ENCODE data around the gene MUC2. TPM values are rescaled to one million over a fixed set of nuclear protein-coding genes. Genes with fewer than 3 reads are reported as not detected.

MUC2 gene
- total and polyA plus RNA-seq, 3 experiments from 2014 or later, result not detected

DNA sequence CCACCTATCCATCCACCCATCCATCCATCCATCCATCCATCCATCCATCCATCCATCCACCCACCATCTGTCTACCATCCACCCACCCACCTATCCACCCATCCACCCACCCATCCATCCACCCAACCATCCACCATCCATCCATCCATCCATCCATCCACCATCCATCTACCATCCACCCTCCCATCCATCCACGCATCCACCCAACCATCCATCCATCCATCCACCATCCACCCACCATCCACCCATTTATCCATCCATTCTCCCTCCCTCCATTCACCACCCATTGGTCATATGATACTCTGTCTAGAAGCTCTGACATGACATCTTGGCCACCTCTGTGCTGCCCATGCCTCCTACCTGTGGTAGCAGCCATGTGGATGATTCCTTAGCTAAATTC is 31.7 kb downstream of the MUC2 start:
- no peaks in the 10 kb centered on the region for H3K27me3 ChIP-seq (ENCODE audit: insufficient read depth, low read length, poor library complexity, severe bottlenecking)
- ChIA-PET POLR2A (no interaction called here), CTCF (no interaction called here)
- no peaks in the 10 kb centered on the region for H3K9me3 ChIP-seq (ENCODE audit: low read length)
- Mint-ChIP-seq H3K27ac (no peak overlapping the region), H3K27me3 (peaks cover 0 to 2% of the 10 kb centered on the region in 2 donors), H3K4me1 (no peaks in the 10 kb centered on the region), H3K4me3 (no peak overlapping the region), H3K36me3 (no peaks in the 10 kb centered on the region), H3K9me3 (no peaks in the 10 kb centered on the region)
- H3K4me1 ChIP-seq (ENCODE audit: insufficient read depth, low read length), result no peaks in the 10 kb centered on the region
- no peak overlapping the region for H3K4me3 ChIP-seq (ENCODE audit: low read length)
- DNase-seq, result no peak
- no peaks in the 10 kb centered on the region for H3K36me3 ChIP-seq (ENCODE audit: insufficient read depth, low read length)
- H3K27ac ChIP-seq (ENCODE audit: low read depth, low read length), result no peak overlapping the region

DNA sequence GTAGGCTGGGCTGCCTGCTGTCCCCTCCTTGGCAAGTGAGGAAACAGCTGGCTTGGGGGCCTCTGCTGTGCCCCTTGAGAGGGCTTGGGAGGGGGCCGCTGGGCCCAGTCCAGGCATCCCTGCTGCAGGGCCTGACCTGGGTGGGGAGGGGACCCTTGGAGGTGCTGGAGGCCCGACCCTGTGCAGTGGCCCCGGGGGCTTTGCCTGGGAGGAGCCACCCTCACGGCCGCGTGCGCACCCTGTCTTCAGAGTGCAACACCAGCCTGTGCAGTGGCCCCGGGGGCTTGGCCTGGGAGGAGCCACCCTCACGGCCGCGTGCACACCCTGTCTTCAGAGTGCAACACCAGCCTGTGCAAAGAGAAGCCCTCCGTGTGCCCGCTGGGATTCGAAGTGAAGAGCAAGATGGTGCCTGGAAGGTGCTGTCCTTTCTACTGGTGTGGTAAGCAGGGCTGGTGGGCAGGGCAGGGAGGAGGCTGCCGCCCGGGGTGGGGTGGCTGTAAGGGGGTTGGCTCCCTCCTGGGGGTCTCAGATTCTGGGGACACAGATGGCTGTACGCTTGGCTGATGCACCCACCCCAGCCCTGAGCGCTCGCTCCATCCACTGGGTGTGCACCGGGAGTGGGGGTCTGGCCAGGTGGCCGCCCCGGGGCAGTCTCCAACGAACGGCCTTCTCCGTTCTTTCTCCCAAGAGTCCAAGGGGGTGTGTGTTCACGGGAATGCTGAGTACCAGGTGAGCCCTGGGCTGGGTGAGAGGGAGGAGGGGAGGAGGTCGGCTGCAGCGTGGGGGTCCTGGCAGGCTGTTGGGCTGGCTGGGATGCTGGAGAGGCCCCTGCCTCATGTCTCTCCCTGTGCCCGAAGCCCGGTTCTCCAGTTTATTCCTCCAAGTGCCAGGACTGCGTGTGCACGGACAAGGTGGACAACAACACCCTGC is 32.9 kb downstream of the MUC2 start:
- Histone ChIP-seq H3K36me3 (ENCODE audit: insufficient read depth, low read length) (no peaks in the 10 kb centered on the region), H3K4me1 (ENCODE audit: insufficient read depth, low read length) (no peaks in the 10 kb centered on the region), H3K9me3 (ENCODE audit: low read length) (no peaks in the 10 kb centered on the region), H3K4me3 (ENCODE audit: low read length) (no peak overlapping the region), H3K27me3 (ENCODE audit: insufficient read depth, low read length, poor library complexity, severe bottlenecking) (no peaks in the 10 kb centered on the region), H3K27ac (ENCODE audit: low read depth, low read length) (no peak overlapping the region)
- no peaks in the 10 kb centered on the region for H3K9me3 Mint-ChIP-seq
- H3K27ac Mint-ChIP-seq, result no peak overlapping the region
- H3K4me3 Mint-ChIP-seq, result no peak overlapping the region
- H3K27me3 Mint-ChIP-seq, result peaks cover 0 to 2% of the 10 kb centered on the region in 2 donors
- no peaks in the 10 kb centered on the region for H3K36me3 Mint-ChIP-seq
- DNase-seq, result no peak
- POLR2A ChIA-PET, result no interaction called here
- CTCF ChIA-PET, result no interaction called here
- no peaks in the 10 kb centered on the region for H3K4me1 Mint-ChIP-seq

DNA sequence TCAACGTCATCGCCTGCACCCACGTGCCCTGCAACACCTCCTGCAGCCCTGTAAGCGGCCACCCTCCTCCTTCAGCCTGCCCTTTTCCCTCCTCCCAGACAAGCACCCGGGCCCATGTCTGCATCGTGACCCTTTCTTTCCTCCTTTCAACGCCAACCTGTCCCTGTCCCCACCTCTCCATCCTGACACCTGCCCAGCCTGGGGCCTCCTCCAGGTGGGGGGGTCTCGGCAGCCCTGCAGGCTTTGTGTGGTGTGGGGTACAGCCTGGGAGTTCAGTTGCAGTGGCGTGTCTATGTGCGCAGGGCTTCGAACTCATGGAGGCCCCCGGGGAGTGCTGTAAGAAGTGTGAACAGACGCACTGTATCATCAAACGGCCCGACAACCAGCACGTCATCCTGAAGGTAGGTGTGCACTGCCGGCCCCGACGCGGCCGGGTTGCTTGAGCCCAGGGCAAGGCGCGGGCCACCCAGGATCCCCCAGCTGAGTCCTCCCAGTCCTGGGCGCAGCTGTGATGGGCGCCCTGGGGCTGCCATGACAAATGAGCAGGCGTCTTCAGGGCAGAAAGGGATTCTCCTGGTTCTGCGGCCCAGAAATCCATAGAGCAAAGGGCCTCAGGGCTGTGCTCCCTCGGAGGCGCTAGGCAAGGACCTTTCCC is 33.7 kb downstream of the MUC2 start:
- ChIA-PET POLR2A (no interaction called here), CTCF (no interaction called here)
- Histone ChIP-seq H3K36me3 (ENCODE audit: insufficient read depth, low read length) (no peaks in the 10 kb centered on the region), H3K4me3 (ENCODE audit: low read length) (no peak overlapping the region), H3K9me3 (ENCODE audit: low read length) (no peaks in the 10 kb centered on the region), H3K27ac (ENCODE audit: low read depth, low read length) (no peak overlapping the region), H3K4me1 (ENCODE audit: insufficient read depth, low read length) (no peaks in the 10 kb centered on the region), H3K27me3 (ENCODE audit: insufficient read depth, low read length, poor library complexity, severe bottlenecking) (no peaks in the 10 kb centered on the region)
- Mint-ChIP-seq H3K4me3 (no peak overlapping the region), H3K4me1 (no peaks in the 10 kb centered on the region), H3K9me3 (no peaks in the 10 kb centered on the region), H3K36me3 (no peaks in the 10 kb centered on the region), H3K27ac (no peak overlapping the region), H3K27me3 (peaks cover 0 to 2% of the 10 kb centered on the region in 2 donors)
- DNase-seq, result no peak

DNA sequence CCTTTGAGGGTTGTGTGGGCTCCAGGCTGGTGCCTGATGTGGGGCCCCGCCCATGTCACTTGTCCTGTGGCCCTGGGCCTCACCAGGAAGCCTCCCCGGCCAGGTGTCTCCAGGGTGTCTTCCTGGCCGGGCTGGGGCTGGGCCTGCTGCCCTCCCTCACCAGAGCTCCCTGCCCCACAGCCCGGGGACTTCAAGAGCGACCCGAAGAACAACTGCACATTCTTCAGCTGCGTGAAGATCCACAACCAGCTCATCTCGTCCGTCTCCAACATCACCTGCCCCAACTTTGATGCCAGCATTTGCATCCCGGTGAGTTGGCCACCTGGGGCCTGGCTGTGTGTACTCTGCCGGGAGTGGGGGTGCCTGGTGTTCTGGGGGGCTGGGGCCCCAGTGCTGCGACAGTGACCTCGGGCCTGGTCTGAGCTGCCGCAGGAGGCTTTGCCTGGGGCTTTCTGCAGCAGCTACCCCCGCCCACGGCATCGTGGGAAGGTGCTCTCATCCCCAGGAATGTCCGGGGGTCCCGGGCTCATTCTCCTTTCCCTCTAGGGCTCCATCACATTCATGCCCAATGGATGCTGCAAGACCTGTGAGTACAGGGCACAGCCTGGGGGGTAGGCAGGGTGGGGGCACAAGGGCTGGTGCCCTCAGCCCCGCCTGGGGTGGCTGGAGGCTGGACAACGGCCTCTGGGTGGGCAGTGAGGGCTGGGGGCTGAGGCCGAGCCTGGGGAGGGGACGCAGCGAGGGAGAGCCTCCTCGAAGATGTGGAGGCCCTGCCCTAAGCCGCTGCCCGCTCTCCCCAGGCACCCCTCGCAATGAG is 34.6 kb downstream of the MUC2 start:
- POLR2A ChIA-PET, result no interaction called here

DNA sequence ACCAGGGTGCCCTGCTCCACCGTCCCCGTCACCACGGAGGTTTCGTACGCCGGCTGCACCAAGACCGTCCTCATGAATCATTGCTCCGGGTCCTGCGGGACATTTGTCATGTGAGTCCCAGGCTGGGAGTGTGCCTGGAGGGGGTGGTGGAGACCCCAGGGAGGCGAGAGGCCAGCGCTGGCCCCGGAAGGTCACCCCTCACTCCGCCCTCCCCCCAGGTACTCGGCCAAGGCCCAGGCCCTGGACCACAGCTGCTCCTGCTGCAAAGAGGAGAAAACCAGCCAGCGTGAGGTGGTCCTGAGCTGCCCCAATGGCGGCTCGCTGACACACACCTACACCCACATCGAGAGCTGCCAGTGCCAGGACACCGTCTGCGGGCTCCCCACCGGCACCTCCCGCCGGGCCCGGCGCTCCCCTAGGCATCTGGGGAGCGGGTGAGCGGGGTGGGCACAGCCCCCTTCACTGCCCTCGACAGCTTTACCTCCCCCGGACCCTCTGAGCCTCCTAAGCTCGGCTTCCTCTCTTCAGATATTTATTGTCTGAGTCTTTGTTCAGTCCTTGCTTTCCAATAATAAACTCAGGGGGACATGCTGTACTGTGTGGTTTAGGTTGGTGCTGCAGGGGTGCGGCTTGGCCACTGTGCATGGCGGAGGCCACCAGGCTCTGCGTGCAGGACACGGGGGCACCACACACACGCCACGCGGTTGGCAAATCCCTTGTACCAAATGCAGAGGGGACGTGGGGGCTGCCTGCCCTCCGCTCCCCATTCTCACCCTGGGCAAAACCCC is 35.4 kb downstream of the MUC2 start:
- no peaks in the 10 kb centered on the region for H3K4me1 Mint-ChIP-seq
- ChIA-PET CTCF (no interaction called here), POLR2A (no interaction called here)

More for the DNA sequence above, 34.6 kb downstream of the MUC2 start:
- Mint-ChIP-seq H3K27me3 (peaks cover 0 to 2% of the 10 kb centered on the region in 2 donors), H3K4me1 (no peaks in the 10 kb centered on the region), H3K4me3 (no peak overlapping the region), H3K9me3 (no peaks in the 10 kb centered on the region), H3K36me3 (no peaks in the 10 kb centered on the region), H3K27ac (no peak overlapping the region)
- H3K9me3 ChIP-seq (ENCODE audit: low read length), result no peaks in the 10 kb centered on the region
- no peaks in the 10 kb centered on the region for H3K27me3 ChIP-seq (ENCODE audit: insufficient read depth, low read length, poor library complexity, severe bottlenecking)
- no peak overlapping the region for H3K4me3 ChIP-seq (ENCODE audit: low read length)
- CTCF ChIA-PET, result no interaction called here
- H3K36me3 ChIP-seq (ENCODE audit: insufficient read depth, low read length), result no peaks in the 10 kb centered on the region
- H3K4me1 ChIP-seq (ENCODE audit: insufficient read depth, low read length), result no peaks in the 10 kb centered on the region
- H3K27ac ChIP-seq (ENCODE audit: low read depth, low read length), result no peak overlapping the region
- DNase-seq, result peak in 1 of 5 donors; percentile 28

DNA sequence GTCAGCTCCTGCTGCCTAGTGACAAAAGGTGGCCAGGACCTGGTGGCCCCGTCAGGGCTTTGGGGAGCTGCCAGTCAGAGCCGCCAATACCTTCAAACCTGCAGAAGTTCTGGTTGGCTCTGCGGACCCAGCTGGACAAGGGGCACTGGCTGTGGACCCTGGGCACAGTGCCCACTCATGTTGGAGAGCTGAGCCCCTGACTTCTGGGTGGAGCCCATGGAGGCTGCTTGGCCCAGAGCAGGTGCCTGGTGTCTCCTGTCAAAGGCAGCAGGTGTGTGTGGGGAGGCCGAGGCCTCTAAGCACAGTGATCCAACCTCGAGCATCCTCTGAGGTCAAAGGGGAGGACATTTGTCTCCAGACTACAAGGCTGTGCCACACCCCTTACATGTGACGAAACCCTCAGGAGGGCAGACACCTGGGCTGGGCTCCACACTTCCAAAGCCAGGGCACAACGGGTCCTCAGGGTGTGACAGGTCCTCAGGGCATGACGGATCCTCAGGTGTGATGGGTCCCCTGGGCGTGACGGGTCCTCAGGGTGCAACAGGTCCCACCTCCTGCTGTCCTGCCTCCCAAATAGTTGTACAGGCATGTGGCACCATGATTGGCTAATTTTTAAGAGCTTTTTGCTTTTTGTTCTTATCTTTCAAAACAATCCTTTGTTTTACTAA is 37.0 kb downstream of the MUC2 start:
- no peaks in the 10 kb centered on the region for H3K9me3 ChIP-seq (ENCODE audit: low read length)
- Mint-ChIP-seq H3K27ac (no peak overlapping the region), H3K4me1 (no peaks in the 10 kb centered on the region), H3K9me3 (no peaks in the 10 kb centered on the region), H3K36me3 (no peaks in the 10 kb centered on the region), H3K4me3 (no peak overlapping the region), H3K27me3 (peaks cover 0 to 2% of the 10 kb centered on the region in 2 donors)
- no peaks in the 10 kb centered on the region for H3K36me3 ChIP-seq (ENCODE audit: insufficient read depth, low read length)
- H3K27me3 ChIP-seq (ENCODE audit: insufficient read depth, low read length, poor library complexity, severe bottlenecking), result no peaks in the 10 kb centered on the region
- DNase-seq, result peak in 1 of 5 donors; percentile 33
- ChIA-PET CTCF (no interaction called here), POLR2A (no interaction called here)
- no peaks in the 10 kb centered on the region for H3K4me1 ChIP-seq (ENCODE audit: insufficient read depth, low read length)
- H3K27ac ChIP-seq (ENCODE audit: low read depth, low read length), result no peak overlapping the region
- no peak overlapping the region for H3K4me3 ChIP-seq (ENCODE audit: low read length)

More for the DNA sequence above, 35.4 kb downstream of the MUC2 start:
- Mint-ChIP-seq H3K27ac (no peak overlapping the region), H3K9me3 (no peaks in the 10 kb centered on the region), H3K36me3 (no peaks in the 10 kb centered on the region), H3K27me3 (peaks cover 0 to 2% of the 10 kb centered on the region in 2 donors), H3K4me3 (no peak overlapping the region)
- H3K9me3 ChIP-seq (ENCODE audit: low read length), result no peaks in the 10 kb centered on the region
- no peak overlapping the region for H3K4me3 ChIP-seq (ENCODE audit: low read length)
- no peak overlapping the region for H3K27ac ChIP-seq (ENCODE audit: low read depth, low read length)
- H3K4me1 ChIP-seq (ENCODE audit: insufficient read depth, low read length), result no peaks in the 10 kb centered on the region
- H3K36me3 ChIP-seq (ENCODE audit: insufficient read depth, low read length), result no peaks in the 10 kb centered on the region
- no peaks in the 10 kb centered on the region for H3K27me3 ChIP-seq (ENCODE audit: insufficient read depth, low read length, poor library complexity, severe bottlenecking)
- DNase-seq, result peak in 1 of 5 donors; percentile 16

DNA sequence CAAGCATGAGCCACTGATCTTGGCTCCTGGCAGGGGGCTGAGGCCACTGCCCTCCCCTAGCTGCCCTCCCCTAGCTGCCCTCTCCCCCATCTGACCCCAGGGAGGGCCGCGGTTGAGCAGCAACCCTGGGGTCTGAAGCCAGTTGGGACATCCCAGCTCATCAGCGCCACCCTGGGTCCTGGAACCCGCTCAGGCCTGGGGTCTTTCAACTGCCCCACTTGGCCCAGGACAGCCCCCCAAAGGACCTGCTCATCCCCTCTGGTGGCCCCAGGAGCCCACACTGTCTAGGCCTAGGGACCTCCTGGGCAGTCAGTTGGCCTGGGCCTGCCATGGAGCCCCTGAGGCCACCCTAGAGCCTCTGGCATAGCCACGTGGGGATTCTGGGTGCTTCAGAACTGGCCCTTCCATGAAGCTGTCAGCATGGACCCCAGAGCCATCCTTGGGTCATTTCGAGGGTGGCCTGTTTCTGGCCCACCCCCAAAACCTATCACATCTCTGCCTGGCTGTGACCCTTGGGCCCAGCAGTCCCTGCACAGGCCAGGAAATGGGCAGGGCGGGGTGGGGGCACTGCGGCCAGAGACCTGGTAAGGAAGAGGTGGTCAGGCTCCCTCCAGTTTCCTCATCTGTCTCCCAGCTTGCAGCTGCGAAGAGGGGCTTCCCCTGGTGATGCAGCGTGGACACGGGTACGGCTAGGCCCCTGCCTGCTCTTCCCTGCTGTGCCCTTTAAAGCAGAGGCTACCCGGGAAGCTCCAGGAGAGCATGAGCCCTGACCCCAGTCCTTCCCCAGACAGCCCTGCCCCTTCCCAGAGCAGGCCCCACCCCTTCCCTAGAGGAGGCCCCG is 37.9 kb downstream of the MUC2 start:
- Histone ChIP-seq H3K36me3 (ENCODE audit: insufficient read depth, low read length) (no peaks in the 10 kb centered on the region), H3K9me3 (ENCODE audit: low read length) (no peaks in the 10 kb centered on the region), H3K27ac (ENCODE audit: low read depth, low read length) (no peak overlapping the region), H3K4me1 (ENCODE audit: insufficient read depth, low read length) (no peaks in the 10 kb centered on the region), H3K4me3 (ENCODE audit: low read length) (no peak overlapping the region), H3K27me3 (ENCODE audit: insufficient read depth, low read length, poor library complexity, severe bottlenecking) (no peaks in the 10 kb centered on the region)
- H3K4me3 Mint-ChIP-seq, result no peak overlapping the region
- H3K27me3 Mint-ChIP-seq, result peaks cover 0 to 2% of the 10 kb centered on the region in 2 donors
- peak in 1 of 5 donors; percentile 39 for DNase-seq
- H3K36me3 Mint-ChIP-seq, result no peaks in the 10 kb centered on the region
- H3K4me1 Mint-ChIP-seq, result no peaks in the 10 kb centered on the region
- H3K27ac Mint-ChIP-seq, result no peak overlapping the region
- ChIA-PET CTCF (no interaction called here), POLR2A (no interaction called here)
- no peaks in the 10 kb centered on the region for H3K9me3 Mint-ChIP-seq

Measured in CD8-positive, alpha-beta memory T cell (primary cell).